ENCODE results near the gene PRPF8.

PRPF8 gene

GRCh38 chr17:1639549-1640180 is 45.0 kb downstream of the PRPF8 start:
- Histone ChIP-seq H3K36me3 (ENCODE audit: insufficient read depth, insufficient read length, low read length) (no peaks in the 10 kb centered on the region), H3K27me3 (ENCODE audit: insufficient read depth, insufficient read length) (peaks cover 13% of the 10 kb centered on the region), H3K9me3 (ENCODE audit: insufficient read depth, low read length) (no peaks in the 10 kb centered on the region), H3K9ac (ENCODE audit: insufficient read length, low read depth) (no peak overlapping the region), H3K4me3 (ENCODE audit: insufficient read length, low read depth) (no peak overlapping the region), H3K4me1 (ENCODE audit: insufficient read depth, insufficient read length) (peaks cover 21% of the 10 kb centered on the region)
- DNase-seq (ENCODE audit: low read depth, low spot score): no peak
- TF ChIP-seq YY1 (IDR thresholded peaks at IDR 0.05; ENCODE audit: insufficient read depth, insufficient read length): no peak
- no peak for TF ChIP-seq SUZ12 (IDR thresholded peaks at IDR 0.05; ENCODE audit: extremely low read depth, insufficient read depth, insufficient read length)
- TF ChIP-seq ZNF274 (IDR thresholded peaks at IDR 0.05; ENCODE audit: low read depth, low read length): no peak

GRCh38 chr17:1638624-1639300 is 45.9 kb downstream of the PRPF8 start:
- TF ChIP-seq ZNF274 (IDR thresholded peaks at IDR 0.05; ENCODE audit: low read depth, low read length): no peak
- no peak for TF ChIP-seq YY1 (IDR thresholded peaks at IDR 0.05; ENCODE audit: insufficient read depth, insufficient read length)
- no peak for TF ChIP-seq SUZ12 (IDR thresholded peaks at IDR 0.05; ENCODE audit: extremely low read depth, insufficient read depth, insufficient read length)
- no peak overlapping the region for H3K4me3 ChIP-seq (ENCODE audit: insufficient read length, low read depth)
- no peak overlapping the region for H3K9ac ChIP-seq (ENCODE audit: insufficient read length, low read depth)
- H3K36me3 ChIP-seq (ENCODE audit: insufficient read depth, insufficient read length, low read length): no peaks in the 10 kb centered on the region
- H3K4me1 ChIP-seq (ENCODE audit: insufficient read depth, insufficient read length): peaks cover 17% of the 10 kb centered on the region
- no peaks in the 10 kb centered on the region for H3K9me3 ChIP-seq (ENCODE audit: insufficient read depth, low read length)
- DNase-seq (ENCODE audit: low read depth, low spot score): no peak
- H3K27me3 ChIP-seq (ENCODE audit: insufficient read depth, insufficient read length): peaks cover 4% of the 10 kb centered on the region

- Histone ChIP-seq H3K36me3 (ENCODE audit: insufficient read depth, insufficient read length, low read length) (no peaks in the 10 kb centered on the region), H3K4me1 (ENCODE audit: insufficient read depth, insufficient read length) (peaks cover 14% of the 10 kb centered on the region), H3K9me3 (ENCODE audit: insufficient read depth, low read length) (no peaks in the 10 kb centered on the region), H3K9ac (ENCODE audit: insufficient read length, low read depth) (no peak overlapping the region), H3K4me3 (ENCODE audit: insufficient read length, low read depth) (no peak overlapping the region), H3K27me3 (ENCODE audit: insufficient read depth, insufficient read length) (no peaks in the 10 kb centered on the region)
- no peak for DNase-seq (ENCODE audit: low read depth, low spot score)
- TF ChIP-seq SUZ12 (IDR thresholded peaks at IDR 0.05; ENCODE audit: extremely low read depth, insufficient read depth, insufficient read length) (no peak), ZNF274 (IDR thresholded peaks at IDR 0.05; ENCODE audit: low read depth, low read length) (no peak), YY1 (IDR thresholded peaks at IDR 0.05; ENCODE audit: insufficient read depth, insufficient read length) (no peak)
These were observed 46.5 kb downstream of the PRPF8 start for GRCh38 chr17:1638171-1638590.

GRCh38 chr17:1636732-1637285 is 47.9 kb downstream of the PRPF8 start:
- TF ChIP-seq ZNF274 (IDR thresholded peaks at IDR 0.05; ENCODE audit: low read depth, low read length) (no peak), YY1 (IDR thresholded peaks at IDR 0.05; ENCODE audit: insufficient read depth, insufficient read length) (no peak), SUZ12 (IDR thresholded peaks at IDR 0.05; ENCODE audit: extremely low read depth, insufficient read depth, insufficient read length) (no peak)
- DNase-seq (ENCODE audit: low read depth, low spot score): no peak
- no peaks in the 10 kb centered on the region for H3K36me3 ChIP-seq (ENCODE audit: insufficient read depth, insufficient read length, low read length)
- no peaks in the 10 kb centered on the region for H3K27me3 ChIP-seq (ENCODE audit: insufficient read depth, insufficient read length)
- H3K4me1 ChIP-seq (ENCODE audit: insufficient read depth, insufficient read length): peaks cover 14% of the 10 kb centered on the region
- H3K4me3 ChIP-seq (ENCODE audit: insufficient read length, low read depth): no peak overlapping the region
- no peaks in the 10 kb centered on the region for H3K9me3 ChIP-seq (ENCODE audit: insufficient read depth, low read length)
- no peak overlapping the region for H3K9ac ChIP-seq (ENCODE audit: insufficient read length, low read depth)

- Histone ChIP-seq H3K9ac (ENCODE audit: insufficient read length, low read depth) (no peak overlapping the region), H3K4me1 (ENCODE audit: insufficient read depth, insufficient read length) (peaks cover 14% of the 10 kb centered on the region), H3K4me3 (ENCODE audit: insufficient read length, low read depth) (no peak overlapping the region), H3K9me3 (ENCODE audit: insufficient read depth, low read length) (no peaks in the 10 kb centered on the region), H3K27me3 (ENCODE audit: insufficient read depth, insufficient read length) (no peaks in the 10 kb centered on the region), H3K36me3 (ENCODE audit: insufficient read depth, insufficient read length, low read length) (no peaks in the 10 kb centered on the region)
- TF ChIP-seq SUZ12 (IDR thresholded peaks at IDR 0.05; ENCODE audit: extremely low read depth, insufficient read depth, insufficient read length) (no peak), ZNF274 (IDR thresholded peaks at IDR 0.05; ENCODE audit: low read depth, low read length) (no peak), YY1 (IDR thresholded peaks at IDR 0.05; ENCODE audit: insufficient read depth, insufficient read length) (no peak)
- DNase-seq (ENCODE audit: low read depth, low spot score): no peak
These were observed 48.8 kb downstream of the PRPF8 start for GRCh38 chr17:1635675-1636465.

DNA sequence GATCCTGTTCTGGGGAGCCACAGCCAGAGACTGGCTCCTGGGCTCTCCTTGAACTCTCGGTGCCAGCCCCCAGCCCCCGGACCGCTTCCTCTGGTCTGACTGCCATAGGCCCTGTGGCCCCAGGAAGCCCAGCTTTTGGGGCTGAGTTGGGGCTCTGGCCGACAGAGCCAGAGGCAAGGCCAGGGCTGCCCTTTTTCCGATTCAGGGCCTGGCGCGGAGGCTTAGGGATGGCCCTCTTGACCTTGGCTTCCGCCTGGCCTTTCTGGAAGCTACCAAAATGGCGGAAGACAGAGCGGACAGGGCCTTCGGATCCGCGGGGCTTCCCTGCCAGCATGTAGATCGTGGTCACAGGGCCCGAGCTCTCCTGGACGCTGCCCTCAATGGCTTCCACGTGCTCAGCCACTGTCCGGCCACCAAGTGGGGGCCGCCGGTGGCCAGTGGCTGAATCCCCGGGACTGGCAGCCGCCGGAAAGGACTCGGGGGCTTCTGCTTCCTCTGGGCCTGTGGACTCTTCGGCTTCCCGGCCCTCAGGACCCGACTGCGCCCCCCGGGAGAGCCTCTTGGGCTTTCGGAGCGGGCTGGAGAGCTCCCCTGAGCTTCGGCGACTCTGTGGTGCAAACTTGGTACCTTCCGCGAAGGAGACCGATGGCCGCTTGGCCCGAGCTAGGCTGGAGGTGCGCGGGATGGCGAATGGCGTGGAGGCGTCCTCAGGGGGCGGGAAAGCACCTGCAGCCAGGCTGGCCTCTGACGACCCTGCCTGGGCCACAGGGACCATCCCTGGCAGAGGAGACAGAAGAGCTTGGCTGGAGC is 49.6 kb downstream of the PRPF8 start:
- no peak overlapping the region for H3K4me3 ChIP-seq (ENCODE audit: insufficient read length, low read depth)
- no peak for DNase-seq (ENCODE audit: low read depth, low spot score)
- no peaks in the 10 kb centered on the region for H3K36me3 ChIP-seq (ENCODE audit: insufficient read depth, insufficient read length, low read length)
- H3K9ac ChIP-seq (ENCODE audit: insufficient read length, low read depth): no peak overlapping the region
- TF ChIP-seq ZNF274 (IDR thresholded peaks at IDR 0.05; ENCODE audit: low read depth, low read length) (no peak), YY1 (IDR thresholded peaks at IDR 0.05; ENCODE audit: insufficient read depth, insufficient read length) (no peak), SUZ12 (IDR thresholded peaks at IDR 0.05; ENCODE audit: extremely low read depth, insufficient read depth, insufficient read length) (no peak)
- H3K9me3 ChIP-seq (ENCODE audit: insufficient read depth, low read length): no peaks in the 10 kb centered on the region
- no peaks in the 10 kb centered on the region for H3K27me3 ChIP-seq (ENCODE audit: insufficient read depth, insufficient read length)
- peaks cover 15% of the 10 kb centered on the region for H3K4me1 ChIP-seq (ENCODE audit: insufficient read depth, insufficient read length)

Data from NT2/D1 (cell line).